HG03521 (cell line): ENCODE measurements around the gene C1QTNF2.
"Not testable (repeated sequence)": the region's sequence is repeated elsewhere in the genome, so short reads cannot be mapped to it uniquely, and the experiment has no call there.

ENCODE experiments used
- ATAC-seq: cut with Tn5 transposase; IDR thresholded peaks from one replicate; pipeline ENCODE4 v1.9.1; 2021; ENCODE audit warnings: mild to moderate bottlenecking, moderate library complexity; ENCODE audit not compliant: unreplicated experiment

The C1QTNF2 gene

DNA sequence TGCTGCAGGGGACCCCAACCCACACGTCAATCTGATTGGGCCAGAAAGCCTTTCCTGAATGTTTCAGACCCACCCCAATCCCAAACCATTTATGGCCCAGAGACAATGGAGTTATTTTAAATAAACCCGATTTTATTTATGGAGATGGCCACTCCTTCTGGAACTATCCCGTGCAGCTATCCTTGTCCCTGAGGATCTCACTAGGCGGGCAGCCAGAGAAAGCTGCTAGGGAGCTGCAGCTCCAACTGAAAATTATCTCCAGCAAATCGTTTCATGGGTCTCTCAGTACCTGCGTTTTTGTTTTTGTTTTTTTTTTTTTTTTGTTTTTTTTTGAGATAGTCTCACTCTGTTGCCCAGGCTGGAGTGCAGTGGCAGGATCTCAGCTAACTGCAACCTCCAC lies 23.0 kb downstream of the C1QTNF2 start:
- no peak for ATAC-seq

- ATAC-seq, result no peak
Observed at GRCh38 chr5:160342413-160342941, 27.9 kb downstream of the C1QTNF2 start.

- no peak for ATAC-seq
Observed at GRCh38 chr5:160341309-160341870, 29.0 kb downstream of the C1QTNF2 start.

GRCh38 chr5:160340513-160340912 lies 29.9 kb downstream of the C1QTNF2 start:
- ATAC-seq, result not testable (repeated sequence)

DNA sequence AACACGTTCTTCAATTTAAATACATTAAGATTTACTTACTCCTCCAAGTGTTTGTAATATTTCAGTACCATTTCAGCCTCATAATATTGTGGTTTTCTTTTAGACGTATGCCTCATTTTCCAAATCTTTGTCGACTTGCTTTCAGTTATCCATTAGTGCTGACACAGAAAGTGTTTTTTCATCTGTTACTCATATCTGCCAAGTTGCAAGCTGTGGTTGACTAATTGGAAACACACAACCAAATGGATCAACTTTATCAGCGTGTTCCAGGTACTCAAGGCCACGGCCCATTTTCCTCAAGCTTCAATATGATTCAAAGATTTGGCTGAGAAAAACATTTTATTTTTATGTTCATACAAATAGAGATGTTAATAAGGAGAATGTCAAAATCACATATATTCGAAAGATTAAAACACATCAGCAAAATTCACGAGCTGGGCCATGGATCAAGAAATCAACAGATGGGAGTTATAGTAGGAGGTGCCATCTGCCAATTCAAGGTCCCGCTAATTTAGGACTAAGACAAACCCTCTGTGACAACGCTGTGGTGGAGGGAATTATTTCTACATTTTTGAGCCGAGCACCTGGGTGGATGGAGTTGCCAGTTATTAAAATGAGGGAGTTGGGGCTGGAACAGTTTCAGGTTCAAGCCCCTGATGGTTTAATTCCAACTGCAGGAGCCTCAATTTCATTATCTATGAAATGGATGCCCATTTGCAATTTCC lies 30.9 kb downstream of the C1QTNF2 start:
- ATAC-seq, result no peak

- not testable (repeated sequence) for ATAC-seq
Observed at GRCh38 chr5:160334716-160335115, 35.7 kb downstream of the C1QTNF2 start.

DNA sequence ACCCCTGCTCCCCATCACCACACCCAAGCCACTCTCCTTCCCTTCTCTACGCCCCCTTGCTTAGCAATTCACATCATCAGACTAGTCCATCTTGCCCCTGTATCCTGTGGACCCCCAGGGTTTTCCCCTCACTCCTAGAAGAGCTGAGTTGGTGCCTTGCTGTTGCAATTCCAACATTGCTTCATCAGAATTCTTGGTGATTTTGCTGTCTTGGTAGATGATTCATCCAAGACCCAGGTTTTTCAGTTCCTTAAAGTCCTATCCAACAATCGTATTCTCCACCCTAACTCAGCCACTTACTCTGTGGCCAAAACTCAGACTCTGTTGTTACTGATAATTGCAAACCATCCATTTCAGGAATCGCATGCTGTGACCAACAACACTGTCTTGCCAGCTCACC lies 36.7 kb downstream of the C1QTNF2 start:
- no peak for ATAC-seq

DNA sequence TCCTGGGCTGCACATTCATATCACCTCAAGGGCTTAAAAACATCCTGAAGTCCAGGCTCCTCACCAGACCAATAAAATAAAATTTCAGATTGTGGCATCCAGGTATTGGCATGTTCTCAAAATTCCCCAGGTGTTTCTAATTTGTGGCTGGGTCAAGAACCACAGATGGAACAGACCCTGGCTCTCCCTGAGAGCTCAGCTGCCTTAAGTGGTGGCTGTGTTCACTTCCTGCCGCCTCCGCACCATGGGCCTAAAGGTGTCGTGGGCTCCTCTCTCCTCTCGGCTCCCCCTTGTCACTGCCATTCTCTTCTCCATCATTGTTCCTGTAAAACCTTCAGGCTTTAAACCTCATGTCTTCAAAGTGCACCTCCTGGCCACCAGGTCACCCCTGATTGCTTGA lies 40.2 kb downstream of the C1QTNF2 start:
- ATAC-seq, result no peak

DNA sequence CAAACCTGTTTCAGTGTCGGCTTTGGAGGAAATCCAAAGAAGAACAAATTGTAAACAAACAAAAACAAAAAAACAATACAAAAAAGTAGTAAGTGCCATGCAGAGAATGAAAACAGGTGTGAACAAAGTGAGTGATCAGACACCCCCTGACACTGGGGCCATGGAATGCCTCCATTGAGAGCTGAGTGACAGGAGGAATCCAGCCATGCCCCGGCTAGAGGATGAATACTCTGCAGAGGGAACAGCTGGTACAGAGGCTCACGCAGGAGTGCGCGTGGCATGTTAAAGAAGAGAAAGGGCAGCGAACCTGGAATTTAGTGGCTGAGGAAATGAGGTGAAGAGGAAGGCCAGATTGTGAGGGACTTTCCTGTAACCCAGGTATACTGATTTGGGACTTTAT lies 42.6 kb downstream of the C1QTNF2 start:
- no peak for ATAC-seq

- ATAC-seq, result no peak
Observed at GRCh38 chr5:160326981-160327380, 43.4 kb downstream of the C1QTNF2 start.

DNA sequence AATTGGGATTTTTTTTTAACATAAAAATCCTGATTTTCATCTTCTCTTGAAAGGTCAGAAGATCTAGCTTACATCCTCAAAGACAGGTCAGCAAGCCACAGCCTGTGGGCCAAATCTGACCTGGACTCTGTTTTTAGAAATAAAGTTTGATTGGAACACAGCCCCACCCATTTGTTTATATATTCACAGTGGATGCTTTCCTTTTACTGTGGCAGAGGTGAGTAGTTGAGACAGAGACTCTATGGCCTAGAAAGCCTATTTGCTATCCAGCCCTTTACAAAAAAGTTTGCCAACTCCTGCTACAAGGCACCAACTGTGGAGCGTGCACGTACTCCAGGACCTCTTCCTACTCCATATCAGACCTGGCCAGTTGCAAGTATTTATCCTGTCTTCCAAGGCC lies 44.7 kb downstream of the C1QTNF2 start:
- ATAC-seq, result no peak

DNA sequence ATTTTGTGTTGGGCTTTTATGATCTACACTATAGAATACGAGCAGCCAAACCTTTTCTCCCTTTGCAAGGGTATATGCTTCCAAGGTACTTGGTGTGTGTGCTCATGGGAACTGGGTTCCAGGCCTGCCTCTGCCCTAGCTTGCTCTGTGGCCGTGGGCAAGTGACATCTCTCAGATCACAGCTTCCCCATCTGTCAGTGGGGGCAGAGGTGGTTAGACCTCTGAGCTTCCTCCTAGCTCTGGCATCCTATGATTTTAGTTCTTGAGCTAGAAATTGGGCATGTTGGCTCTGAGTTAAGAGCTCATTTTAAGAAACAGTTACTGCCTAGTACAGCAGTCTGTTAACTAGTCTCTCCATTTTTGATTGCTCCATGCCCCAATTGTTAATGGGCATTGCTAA lies 45.5 kb downstream of the C1QTNF2 start:
- ATAC-seq, result no peak

- no peak for ATAC-seq
Observed at GRCh38 chr5:160318409-160318808, 52.0 kb downstream of the C1QTNF2 start.

DNA sequence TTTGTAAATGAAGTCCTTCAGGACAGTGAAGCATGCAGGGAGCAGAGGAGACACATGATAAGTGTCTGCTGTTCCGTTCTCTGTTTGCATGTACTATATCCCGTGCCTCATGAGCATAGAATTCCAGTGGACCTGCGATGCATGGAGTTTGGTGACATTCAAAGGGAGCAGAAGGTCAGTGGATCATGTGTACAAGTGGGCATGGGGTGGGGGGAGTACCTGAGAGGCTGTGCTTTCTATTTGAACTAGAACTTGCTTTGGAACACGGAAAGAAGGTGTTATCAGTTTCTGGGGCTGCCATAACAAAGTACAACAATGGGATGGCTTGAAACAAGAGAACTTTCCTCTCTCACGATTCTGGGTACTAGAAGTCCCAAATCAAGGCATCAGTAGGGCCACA lies 53.0 kb downstream of the C1QTNF2 start:
- no peak for ATAC-seq

DNA sequence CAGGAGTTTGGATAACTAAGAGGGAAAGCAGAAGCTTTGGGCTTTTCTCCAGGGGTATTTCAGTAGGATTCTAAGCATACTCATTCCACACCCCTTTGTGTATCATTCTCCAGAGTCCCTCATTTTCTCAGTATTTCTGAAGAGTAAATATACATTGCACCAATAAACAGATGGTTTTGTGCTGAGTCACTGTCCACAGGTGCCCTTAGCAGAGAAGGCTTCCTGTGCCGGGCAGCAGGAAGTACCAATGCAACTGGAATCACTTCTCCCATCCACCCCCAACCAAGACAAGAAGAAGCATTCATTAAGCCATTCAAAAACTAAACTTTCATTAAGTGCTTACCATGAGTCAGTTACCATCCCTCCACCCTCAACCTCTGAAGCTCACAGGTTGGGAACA lies 54.5 kb downstream of the C1QTNF2 start:
- ATAC-seq, result no peak

GRCh38 chr5:160312960-160313727 lies 57.3 kb downstream of the C1QTNF2 start:
- no peak for ATAC-seq

DNA sequence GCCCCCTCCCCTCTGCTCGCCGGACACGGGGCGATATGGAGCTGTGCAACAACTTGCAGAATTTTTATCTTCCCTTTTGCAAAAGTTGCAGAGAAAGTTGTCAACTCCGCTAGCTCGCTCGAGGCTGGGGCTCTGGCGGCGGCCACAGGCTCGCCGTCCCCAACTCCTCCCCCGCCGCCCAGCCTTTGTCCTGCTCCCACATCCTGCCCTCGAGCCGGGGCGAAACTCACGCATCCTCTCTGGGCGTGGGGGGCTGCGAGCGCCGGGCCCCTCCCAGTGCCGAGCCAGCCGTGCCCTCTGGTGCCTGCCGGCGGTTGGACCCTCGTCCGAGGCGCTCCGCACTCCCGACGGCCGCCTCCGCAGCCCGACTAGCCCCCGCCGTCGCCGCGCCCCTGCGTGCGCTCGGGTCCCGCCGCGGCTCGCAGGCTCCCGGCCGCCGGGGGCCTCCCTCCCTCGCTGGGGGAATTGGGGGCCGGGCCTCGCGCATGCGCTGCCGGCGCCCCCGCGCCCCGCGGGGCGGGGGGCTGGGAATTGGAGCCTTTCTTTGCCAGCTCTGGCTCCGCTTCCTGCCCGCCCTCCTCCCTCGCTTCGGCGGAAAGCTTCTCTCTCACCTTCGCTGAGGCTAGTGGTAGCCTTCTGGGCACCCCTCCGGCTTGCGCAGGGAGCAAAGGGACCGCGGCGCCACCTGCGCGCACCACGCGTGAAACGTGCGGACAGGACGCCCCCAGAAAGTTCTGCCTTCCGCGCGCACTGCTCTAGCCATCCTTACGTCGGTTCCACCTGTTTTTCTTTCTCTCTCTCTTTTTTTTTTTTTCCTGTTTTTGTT lies 58.1 kb downstream of the C1QTNF2 start, which contains the start of gene CCNJL:
TSS of gene CCNJL (minus strand) at position 431 of the 826 bp plus-strand sequence. CDS start 641 bp downstream, outside the sequence.
- ATAC-seq, result no peak

- ATAC-seq, result no peak
Observed at GRCh38 chr5:160311491-160312133, 58.8 kb downstream of the C1QTNF2 start.

DNA sequence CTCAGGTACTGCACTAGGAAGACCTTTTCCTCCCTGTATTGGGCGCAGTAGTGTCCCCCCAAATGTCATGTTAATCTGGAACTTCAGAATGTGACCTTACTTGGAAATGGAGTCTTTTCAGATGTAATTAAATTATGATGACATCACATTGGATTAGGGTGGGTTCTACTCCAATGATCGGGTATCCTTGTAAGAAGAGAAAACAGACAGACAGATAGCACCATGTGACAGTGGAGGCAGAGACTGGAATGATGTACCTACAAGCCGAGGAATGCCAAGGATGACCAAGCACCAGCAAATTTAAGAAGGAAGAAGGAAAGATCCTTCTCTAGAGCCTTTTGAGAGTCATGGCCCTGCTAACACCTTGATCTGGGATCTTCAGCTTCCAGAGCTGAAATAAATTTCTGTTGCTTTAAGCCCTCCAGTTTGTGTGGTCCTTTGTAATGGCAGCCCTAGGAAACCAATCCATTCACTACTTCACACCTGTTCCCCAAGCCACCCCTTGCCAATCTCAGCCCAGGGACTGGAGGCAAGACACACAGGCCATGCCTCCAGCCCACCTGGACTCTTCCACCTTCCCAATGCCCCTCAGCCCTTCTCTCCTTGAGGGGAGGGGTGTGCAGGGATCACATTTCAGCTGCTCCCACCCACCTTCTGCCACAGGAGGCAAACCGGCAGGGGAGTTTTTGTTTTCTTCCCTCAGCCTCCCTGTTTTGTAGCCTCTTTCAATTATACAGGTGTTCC lies 59.7 kb downstream of the C1QTNF2 start:
- ATAC-seq, result no peak

- no peak for ATAC-seq
Observed at GRCh38 chr5:160310140-160310539, 60.3 kb downstream of the C1QTNF2 start.
